Upper lobe of left lung (tissue), 6 donors: ENCODE data around the gene IP6K1. TPM values are rescaled to one million over a fixed set of nuclear protein-coding genes. Genes with fewer than 3 reads are reported as not detected.
A peak's percentile ranks its signal among the peaks of the same experiment; 100 is the strongest.

Source experiments
- ATAC-seq, 2 donors: fragments of 200-7000 bp; cut with Tn5 transposase; one replicate each; pipeline ENCODE4 v1.9.1; 2022; ENCODE audit warnings: mild to moderate bottlenecking in 2 of 2, moderate library complexity in 2 of 2; ENCODE audit not compliant: low FRiP score in 2 of 2
- DNase-seq, 2 donors: peaks; one replicate each; pipeline ENCODE4 v3.0.0-alpha.2; 2019 to 2020
- H3K27ac ChIP-seq, 4 donors: fragments of 200-600 bp; sonication (generic); one replicate each; pipeline ENCODE4 v1.5.1; 2016 to 2019
- H3K27me3 ChIP-seq, 4 donors: fragments of 200-600 bp; sonication (generic); one replicate each; pipeline ENCODE4 v1.5.1; 2017 to 2019
- H3K36me3 ChIP-seq, 4 donors: fragments of 200-600 bp; sonication (generic); one replicate each; pipeline ENCODE4 v1.5.1; 2016 to 2019
- H3K4me1 ChIP-seq, 4 donors: fragments of 200-600 bp; sonication (generic); one replicate each; pipeline ENCODE4 v1.5.1; 2018 to 2019
- H3K4me3 ChIP-seq, 4 donors: fragments of 200-600 bp; sonication (generic); one replicate each; pipeline ENCODE4 v1.5.1; 2017 to 2019; ENCODE audit warnings: mild to moderate bottlenecking in 2 of 4, moderate library complexity in 1 of 4
- H3K9me3 ChIP-seq, 4 donors: fragments of 200-600 bp; sonication (generic); one replicate each; pipeline ENCODE4 v1.5.1; 2018 to 2019
- CTCF ChIP-seq, 6 experiments: fragments of 450-650 bp in 4 of 6; fragments of 200-600 bp in 2 of 6; sonication (generic) in 2 of 6; IDR thresholded peaks; one replicate each; pipeline ENCODE4 v1.5.1; 2016 to 2019; ENCODE audit warnings: antibody characterized with exemption in 6 of 6
- EP300 ChIP-seq, 4 donors: sonication (generic); formaldehyde crosslinking; IDR thresholded peaks; one replicate each; pipeline ENCODE4 v1.5.1; 2017; ENCODE audit warnings: antibody characterized with exemption in 4 of 4, control low read depth in 2 of 4
- POLR2A ChIP-seq, 4 donors: fragments of 450-650 bp; IDR thresholded peaks; one replicate each; pipeline ENCODE4 v1.5.1; 2016 to 2017; ENCODE audit warnings: antibody characterized with exemption in 4 of 4, mild to moderate bottlenecking in 2 of 4
- POLR2AphosphoS5 ChIP-seq, 2 donors: sonication (generic); formaldehyde crosslinking; IDR thresholded peaks; one replicate each; pipeline ENCODE4 v1.5.1; 2017; ENCODE audit warnings: antibody characterized with exemption in 2 of 2
- WGBS, 2 donors: methylation state at CpG; one replicate each; pipeline ENCODE4 v1.1.5; 2017 to 2018; 5-methylcytosine and 5-hydroxymethylcytosine counted together
- total RNA-seq, 6 donors: library from RNA; depleted of rRNA in 4 of 6; stranded (reverse); fragments of >200 nt in 4 of 6; gene quantifications; one replicate each; pipeline versions ENCODE4 v1.1.0 to v1.2.1, GENCODE V29; 2016 to 2021
- donor health status: DM: no; HTN: no; CAD: no; lungs with moderate emphysema.
- donor health status: DM: no; HTN: yes; CAD: no; lungs with severe emphysema.

IP6K1 gene
- total RNA-seq, 6 donors from 2014 or later = 42.0 to 63.9 (median 49.7) TPM

GRCh38 chr3:49801160-49801559, 14.8 kb upstream of the IP6K1 start:
- 90 to 93% methylated on average over 2 of the region's 2 CpGs for WGBS, 2 donors
- Histone ChIP-seq H3K9me3 (no peaks in the 10 kb centered on the region), H3K4me1 (peaks cover 26 to 36% (median 30%) of the 10 kb centered on the region in 4 donors), H3K4me3 (no peak overlapping the region), H3K27me3 (no peaks in the 10 kb centered on the region), H3K36me3 (no peaks in the 10 kb centered on the region), H3K27ac (no peak overlapping the region)
- TF ChIP-seq POLR2A (IDR thresholded peaks at IDR 0.05) (no peak), CTCF (IDR thresholded peaks at IDR 0.05) (no peak), POLR2AphosphoS5 (IDR thresholded peaks at IDR 0.05) (no peak)
- ATAC-seq = no peak
- DNase-seq = no peak

- no peak for DNase-seq
- peak in 1 of 2 donors; percentile 44 for ATAC-seq
- WGBS, 2 donors = 69 to 72% methylated on average over 3 to 4 of the region's 4 CpGs
Measured at GRCh38 chr3:49799761-49800160, 13.4 kb upstream of the IP6K1 start, which contains the start of gene CDHR4. CDHR4 (minus strand) TSS chr3:49799873; CDS start chr3:49799812, 61 bp downstream.

GRCh38 chr3:49799105-49799504, 12.8 kb upstream of the IP6K1 start:
- Histone ChIP-seq H3K27me3 (no peaks in the 10 kb centered on the region), H3K27ac (no peak overlapping the region), H3K4me1 (peaks cover 7 to 15% (median 10%) of the 10 kb centered on the region in 4 donors), H3K36me3 (no peaks in the 10 kb centered on the region), H3K9me3 (no peaks in the 10 kb centered on the region), H3K4me3 (no peak overlapping the region)
- ATAC-seq = no peak
- DNase-seq = no peak
- WGBS, 2 donors = 69 to 83% methylated on average over 1 of the region's 1 CpG
- no peak for TF ChIP-seq POLR2A (IDR thresholded peaks at IDR 0.05)
- TF ChIP-seq POLR2AphosphoS5 (IDR thresholded peaks at IDR 0.05) = no peak
- no peak for TF ChIP-seq CTCF (IDR thresholded peaks at IDR 0.05)
- TF ChIP-seq EP300 (IDR thresholded peaks at IDR 0.05) = no peak

More at GRCh38 chr3:49799761-49800160, 13.4 kb upstream of the IP6K1 start, which contains the start of gene CDHR4:
- H3K4me1 ChIP-seq = peaks cover 12 to 22% (median 16%) of the 10 kb centered on the region in 4 donors
- no peaks in the 10 kb centered on the region for H3K27me3 ChIP-seq
- H3K27ac ChIP-seq = no peak within 1 kb of the TSS
- H3K36me3 ChIP-seq = no peaks in the 10 kb centered on the region
- no peak for TF ChIP-seq POLR2A (IDR thresholded peaks at IDR 0.05)
- TF ChIP-seq EP300 (IDR thresholded peaks at IDR 0.05) = no peak
- no peak for TF ChIP-seq CTCF (IDR thresholded peaks at IDR 0.05)
- TF ChIP-seq POLR2AphosphoS5 (IDR thresholded peaks at IDR 0.05) = no peak
- no peak within 1 kb of the TSS for H3K4me3 ChIP-seq
- H3K9me3 ChIP-seq = no peaks in the 10 kb centered on the region

- WGBS, 2 donors = 84 to 91% methylated on average over 8 to 24 of the region's 24 CpGs
- no peak for TF ChIP-seq CTCF (IDR thresholded peaks at IDR 0.05)
- no peak for TF ChIP-seq POLR2A (IDR thresholded peaks at IDR 0.05)
- no peak for TF ChIP-seq POLR2AphosphoS5 (IDR thresholded peaks at IDR 0.05)
- TF ChIP-seq EP300 (IDR thresholded peaks at IDR 0.05) = no peak
- H3K36me3 ChIP-seq = no peaks in the 10 kb centered on the region
- H3K4me3 ChIP-seq = no peak overlapping the region
- H3K4me1 ChIP-seq = no peaks in the 10 kb centered on the region
- DNase-seq = peak in 1 of 2 donors; percentile 46
- ATAC-seq = no peak
- no peak overlapping the region for H3K27ac ChIP-seq
- no peaks in the 10 kb centered on the region for H3K9me3 ChIP-seq
- H3K27me3 ChIP-seq = no peaks in the 10 kb centered on the region
Measured at GRCh38 chr3:49794926-49795905, 8.9 kb upstream of the IP6K1 start.
